HL-60 (cell line): ENCODE data around the gene SMG1.

Experiments
- CTCF ChIP-seq: IDR thresholded peaks from one replicate; pipeline ENCODE4 v1.5.1; 2011; ENCODE audit warnings: low read length, control low read depth, inconsistent platforms; ENCODE audit not compliant: insufficient read depth
- GABPA ChIP-seq: IDR thresholded peaks from 2 replicates; pipeline ENCODE4 v1.6.1; 2012; ENCODE audit warnings: low read depth
- POLR2AphosphoS5 ChIP-seq: IDR thresholded peaks from 2 replicates; pipeline ENCODE4 v1.6.1; 2012; ENCODE audit warnings: low read depth
- REST ChIP-seq: IDR thresholded peaks from 2 replicates; pipeline ENCODE4 v1.6.1; 2012; ENCODE audit warnings: low read depth; ENCODE audit not compliant: insufficient replicate concordance

- TF ChIP-seq CTCF: no peak
- no peak for TF ChIP-seq REST
- no peak for TF ChIP-seq POLR2AphosphoS5
- no peak for TF ChIP-seq GABPA
Measured at GRCh38 chr16:18796377-18796776, 129.8 kb downstream of the SMG1 start.
